Tibial nerve (tissue), 4 donors: ENCODE measurements around the gene PRPF40A. TPM values are rescaled to one million over a fixed set of nuclear protein-coding genes. Genes with fewer than 3 reads are reported as not detected.

Experiments
- DNase-seq, 2 donors: peaks; one replicate each; pipeline ENCODE4 v3.0.0-alpha.2; 2019; ENCODE audit warnings: low spot score in 2 of 2
- H3K27ac ChIP-seq, 4 donors: fragments of 200-600 bp; sonication (generic) in 3 of 4; one replicate each; pipeline ENCODE4 v1.5.1; 2017 to 2019; ENCODE audit warnings: mild to moderate bottlenecking in 1 of 4
- H3K27me3 ChIP-seq, 2 donors: fragments of 200-600 bp; sonication (generic) in 1 of 2; one replicate each; pipeline versions ENCODE4 v1.5.1 to v1.6.0; 2017 to 2019
- H3K36me3 ChIP-seq, 3 donors: fragments of 200-600 bp; sonication (generic); one replicate each; pipeline ENCODE4 v1.5.1; 2018 to 2019
- H3K4me1 ChIP-seq, 4 donors: fragments of 200-600 bp; sonication (generic) in 3 of 4; one replicate each; pipeline ENCODE4 v1.5.1; 2017 to 2019
- H3K4me3 ChIP-seq, 4 donors: fragments of 200-600 bp; sonication (generic) in 3 of 4; one replicate each; pipeline ENCODE4 v1.5.1; 2017 to 2019; ENCODE audit warnings: mild to moderate bottlenecking in 1 of 4, moderate library complexity in 1 of 4
- H3K9me3 ChIP-seq, 4 donors: fragments of 200-600 bp; sonication (generic) in 3 of 4; one replicate each; pipeline ENCODE4 v1.5.1; 2017 to 2019
- EP300 ChIP-seq, 2 donors: sonication (generic); formaldehyde crosslinking; IDR thresholded peaks; one replicate each; pipeline ENCODE4 v1.6.1; 2017; ENCODE audit warnings: antibody characterized with exemption in 2 of 2, mild to moderate bottlenecking in 1 of 2
- POLR2A ChIP-seq, 2 donors: fragments of 450-650 bp; IDR thresholded peaks; one replicate each; pipeline ENCODE4 v1.6.1; 2017; ENCODE audit warnings: antibody characterized with exemption in 2 of 2, mild to moderate bottlenecking in 2 of 2, moderate library complexity in 2 of 2
- WGBS, 2 donors: methylation state at CpG; one replicate each; pipeline ENCODE4 v1.1.5; 2018; 5-methylcytosine and 5-hydroxymethylcytosine counted together
- total RNA-seq, 4 donors: library from RNA; depleted of rRNA; stranded (reverse); fragments of >200 nt; gene quantifications; one replicate each; pipeline ENCODE4 v1.1.0, GENCODE V29; 2016
- TF ChIP-seq, protein P1 (sequence below), 5 experiments: fragments of 200-600 bp in 3 of 5; fragments of 450-650 bp in 2 of 5; sonication (generic) in 3 of 5; IDR thresholded peaks; one replicate each; pipeline ENCODE4 v1.5.1; 2016 to 2019; ENCODE audit warnings: antibody characterized with exemption in 5 of 5, mild to moderate bottlenecking in 3 of 5, moderate library complexity in 2 of 5

The PRPF40A gene
- total RNA-seq, 4 donors from 2014 or later = 66.4 to 97.7 (median 77.6) TPM

- Histone ChIP-seq H3K27ac (no peak overlapping the region), H3K4me1 (no peaks in the 10 kb centered on the region), H3K9me3 (no peaks in the 10 kb centered on the region), H3K4me3 (no peak overlapping the region), H3K36me3 (peaks cover 0 to 75% (median 24%) of the 10 kb centered on the region in 3 donors), H3K27me3 (no peaks in the 10 kb centered on the region)
- TF ChIP-seq POLR2A (IDR thresholded peaks at IDR 0.05) (no peak), EP300 (IDR thresholded peaks at IDR 0.05) (no peak)
- TF ChIP-seq, protein P1, sequence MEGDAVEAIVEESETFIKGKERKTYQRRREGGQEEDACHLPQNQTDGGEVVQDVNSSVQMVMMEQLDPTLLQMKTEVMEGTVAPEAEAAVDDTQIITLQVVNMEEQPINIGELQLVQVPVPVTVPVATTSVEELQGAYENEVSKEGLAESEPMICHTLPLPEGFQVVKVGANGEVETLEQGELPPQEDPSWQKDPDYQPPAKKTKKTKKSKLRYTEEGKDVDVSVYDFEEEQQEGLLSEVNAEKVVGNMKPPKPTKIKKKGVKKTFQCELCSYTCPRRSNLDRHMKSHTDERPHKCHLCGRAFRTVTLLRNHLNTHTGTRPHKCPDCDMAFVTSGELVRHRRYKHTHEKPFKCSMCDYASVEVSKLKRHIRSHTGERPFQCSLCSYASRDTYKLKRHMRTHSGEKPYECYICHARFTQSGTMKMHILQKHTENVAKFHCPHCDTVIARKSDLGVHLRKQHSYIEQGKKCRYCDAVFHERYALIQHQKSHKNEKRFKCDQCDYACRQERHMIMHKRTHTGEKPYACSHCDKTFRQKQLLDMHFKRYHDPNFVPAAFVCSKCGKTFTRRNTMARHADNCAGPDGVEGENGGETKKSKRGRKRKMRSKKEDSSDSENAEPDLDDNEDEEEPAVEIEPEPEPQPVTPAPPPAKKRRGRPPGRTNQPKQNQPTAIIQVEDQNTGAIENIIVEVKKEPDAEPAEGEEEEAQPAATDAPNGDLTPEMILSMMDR (IDR thresholded peaks at IDR 0.05) = no peak
- no peak for DNase-seq
- WGBS, 2 donors = 76 to 78% methylated on average over 4 of the region's 4 CpGs
These were observed 60.2 kb downstream of the PRPF40A start for GRCh38 chr2:152657043-152657442.

DNA sequence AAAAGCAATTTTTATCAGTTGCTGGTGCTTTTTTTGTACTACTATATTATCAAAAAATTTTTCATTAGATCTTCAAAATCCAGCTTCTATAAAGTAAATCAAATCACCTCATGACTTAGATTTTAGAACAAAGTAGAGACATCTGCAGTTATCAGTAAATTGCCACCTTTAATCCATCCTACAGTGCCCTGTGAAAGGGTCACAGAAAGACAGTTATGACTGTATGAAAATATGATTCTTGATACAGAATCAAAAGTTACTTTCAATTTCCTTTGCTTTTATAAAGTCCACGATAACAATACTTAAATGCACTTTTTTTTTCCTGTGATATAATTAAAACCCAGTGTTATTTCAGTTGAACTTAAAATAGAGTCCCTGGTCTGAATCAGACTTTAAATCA is 61.4 kb downstream of the PRPF40A start:
- Histone ChIP-seq H3K27ac (no peak overlapping the region), H3K4me3 (no peak overlapping the region), H3K9me3 (no peaks in the 10 kb centered on the region), H3K4me1 (no peaks in the 10 kb centered on the region), H3K27me3 (no peaks in the 10 kb centered on the region), H3K36me3 (peaks cover 0 to 71% (median 19%) of the 10 kb centered on the region in 3 donors)
- 77 to 87% methylated on average over 1 of the region's 1 CpG for WGBS, 2 donors
- no peak for DNase-seq
- TF ChIP-seq POLR2A (IDR thresholded peaks at IDR 0.05) (no peak), EP300 (IDR thresholded peaks at IDR 0.05) (no peak)
- TF ChIP-seq, protein P1 (IDR thresholded peaks at IDR 0.05) = no peak

- TF ChIP-seq POLR2A (IDR thresholded peaks at IDR 0.05) (no peak), EP300 (IDR thresholded peaks at IDR 0.05) (no peak)
- TF ChIP-seq, protein P1 (IDR thresholded peaks at IDR 0.05) = no peak
- H3K27ac ChIP-seq = no peak overlapping the region
- 54% methylated on average over 2 of the region's 2 CpGs for WGBS, 2 donors
- peaks cover 0 to 42% (median 3%) of the 10 kb centered on the region in 3 donors for H3K36me3 ChIP-seq
- H3K9me3 ChIP-seq = no peaks in the 10 kb centered on the region
- no peaks in the 10 kb centered on the region for H3K27me3 ChIP-seq
- no peak for DNase-seq
- no peak overlapping the region for H3K4me3 ChIP-seq
- H3K4me1 ChIP-seq = peaks cover 0 to 15% (median 5%) of the 10 kb centered on the region in 4 donors
These were observed 65.4 kb downstream of the PRPF40A start for GRCh38 chr2:152651834-152652233.

GRCh38 chr2:152650768-152651371 is 66.4 kb downstream of the PRPF40A start:
- Histone ChIP-seq H3K27me3 (no peaks in the 10 kb centered on the region), H3K27ac (peak overlapping the region in 1 of 4 donors; percentile 30), H3K4me3 (no peak overlapping the region), H3K4me1 (peaks cover 0 to 25% (median 5%) of the 10 kb centered on the region in 4 donors), H3K36me3 (peaks cover 0 to 35% (median 0%) of the 10 kb centered on the region in 3 donors), H3K9me3 (no peaks in the 10 kb centered on the region)
- 88 to 93% methylated on average over 6 of the region's 6 CpGs for WGBS, 2 donors
- DNase-seq = no peak
- TF ChIP-seq POLR2A (IDR thresholded peaks at IDR 0.05) (no peak), EP300 (IDR thresholded peaks at IDR 0.05) (no peak)
- TF ChIP-seq, protein P1 (IDR thresholded peaks at IDR 0.05) = no peak

GRCh38 chr2:152649997-152650396 is 67.3 kb downstream of the PRPF40A start:
- Histone ChIP-seq H3K27me3 (no peaks in the 10 kb centered on the region), H3K4me3 (no peak overlapping the region), H3K36me3 (peaks cover 0 to 35% (median 0%) of the 10 kb centered on the region in 3 donors), H3K27ac (no peak overlapping the region), H3K4me1 (peaks cover 0 to 29% (median 5%) of the 10 kb centered on the region in 4 donors), H3K9me3 (no peaks in the 10 kb centered on the region)
- TF ChIP-seq POLR2A (IDR thresholded peaks at IDR 0.05) = no peak
- no peak for TF ChIP-seq EP300 (IDR thresholded peaks at IDR 0.05)
- TF ChIP-seq, protein P1 (IDR thresholded peaks at IDR 0.05) = no peak
- no peak for DNase-seq
- 66 to 74% methylated on average over 1 of the region's 1 CpG for WGBS, 2 donors
